ENCODE data around the gene CISD3.

Gene CISD3

GRCh38 chr17:38779965-38780752 lies 50.0 kb downstream of the CISD3 start:
- DNase-seq (ENCODE audit: low read depth): no peak

- no peak for DNase-seq (ENCODE audit: low read depth)
Measured at GRCh38 chr17:38783227-38783626, 53.1 kb downstream of the CISD3 start.

Data from HS-27A (cell line).